ENCODE data around the gene PPFIBP2.

PPFIBP2 gene

DNA sequence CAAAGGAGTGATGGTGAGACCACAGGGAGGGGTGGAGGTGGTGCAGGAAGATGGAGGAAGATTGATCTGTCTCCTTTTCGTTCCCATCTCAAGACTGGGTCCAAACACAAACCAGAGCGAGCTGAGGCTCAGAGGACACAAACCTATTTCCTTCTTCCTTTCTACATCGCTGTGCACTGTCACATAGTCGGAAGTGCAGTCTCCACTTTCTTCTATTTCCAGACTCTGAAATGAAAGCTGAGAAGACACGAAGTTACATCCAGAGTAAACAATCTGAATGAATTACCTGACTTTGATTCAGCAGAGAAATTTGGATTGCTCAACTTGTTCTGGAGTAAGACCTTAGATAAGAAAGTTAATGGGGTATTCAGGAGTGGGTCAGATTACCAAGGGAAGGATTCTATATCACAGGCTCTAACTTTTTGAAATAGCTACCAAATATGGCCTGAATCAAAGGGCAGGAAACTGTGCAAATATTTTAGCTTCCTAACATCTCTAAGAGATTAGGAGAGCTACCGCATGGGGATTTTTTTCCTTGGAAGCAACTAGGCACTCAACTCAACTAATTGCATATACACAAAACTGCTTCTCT is 178.1 kb downstream of the PPFIBP2 start:
- no peak for DNase-seq (ENCODE audit: insufficient read length, low spot score)
- no peak for TF ChIP-seq POLR2A (IDR thresholded peaks at IDR 0.05; ENCODE audit: low read depth, low read length)
- FAIRE-seq, result no peak

DNA sequence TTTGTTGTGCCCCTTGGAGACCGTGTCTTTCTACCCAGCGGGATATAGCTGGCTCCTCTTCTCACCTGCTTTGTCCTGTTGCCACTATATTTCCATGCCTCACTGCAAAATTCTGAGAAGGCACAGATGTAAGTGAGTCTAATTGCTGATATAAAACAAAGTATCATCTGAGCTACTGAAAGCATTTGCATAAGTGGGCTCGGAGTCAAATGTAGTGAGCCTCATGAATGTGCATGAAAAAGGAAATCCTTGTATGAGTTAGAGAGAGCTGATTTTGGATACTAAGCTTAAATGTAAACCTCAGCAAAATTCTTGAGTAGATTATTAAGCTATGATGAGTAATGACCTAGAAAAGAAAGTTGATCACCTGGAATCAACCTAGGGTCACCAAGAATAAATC is 178.6 kb downstream of the PPFIBP2 start:
- TF ChIP-seq POLR2A (IDR thresholded peaks at IDR 0.05; ENCODE audit: low read depth, low read length), result no peak
- DNase-seq (ENCODE audit: insufficient read length, low spot score) (no peak), FAIRE-seq (no peak)

DNA sequence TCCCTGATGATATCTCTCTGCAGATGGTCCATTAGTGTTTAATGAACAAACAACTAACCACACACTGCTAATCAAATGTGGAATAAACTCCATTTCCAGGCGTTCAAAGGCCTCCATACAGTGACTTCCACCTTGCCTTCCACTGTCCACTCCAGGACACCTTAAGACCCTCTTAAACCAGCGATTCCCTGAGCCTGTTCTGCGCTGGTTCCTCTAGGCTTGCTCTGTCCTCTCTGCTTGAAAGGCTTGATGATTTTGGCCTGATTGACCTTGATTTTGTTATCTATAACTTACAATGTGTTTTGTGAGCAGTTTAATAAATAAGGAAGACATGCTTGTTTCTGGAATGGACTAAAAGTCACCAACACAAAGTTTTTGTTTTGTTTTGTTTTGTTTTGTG is 180.4 kb downstream of the PPFIBP2 start:
- no peak for TF ChIP-seq POLR2A (IDR thresholded peaks at IDR 0.05; ENCODE audit: low read depth, low read length)

DNA sequence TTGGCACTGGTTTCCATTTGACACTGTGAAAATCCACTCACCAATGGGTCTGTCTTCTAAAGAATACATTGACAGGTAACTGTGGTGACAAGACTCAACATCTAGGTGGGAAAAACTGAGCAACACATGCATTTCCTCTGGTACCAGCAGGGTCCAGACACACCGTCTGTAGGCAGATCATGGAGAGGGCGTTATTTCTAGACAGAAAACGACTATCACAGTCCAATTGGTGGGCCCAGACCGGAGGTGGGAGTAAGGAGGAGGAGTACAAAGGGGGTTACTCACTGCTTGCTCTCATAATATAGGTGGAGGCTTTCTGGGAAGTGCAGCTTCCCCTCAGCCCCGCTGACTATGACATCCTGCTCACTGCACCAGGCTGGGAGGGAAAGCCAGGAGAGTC is 182.6 kb downstream of the PPFIBP2 start:
- FAIRE-seq, result no peak
- no peak for TF ChIP-seq POLR2A (IDR thresholded peaks at IDR 0.05; ENCODE audit: low read depth, low read length)
- no peak for DNase-seq (ENCODE audit: insufficient read length, low spot score)

More for the DNA sequence above, 180.4 kb downstream of the PPFIBP2 start:
- DNase-seq (ENCODE audit: insufficient read length, low spot score), result no peak
- no peak for FAIRE-seq
